ENCODE data around the gene RAB3IP. TPM values are rescaled to one million over a fixed set of nuclear protein-coding genes. Genes with fewer than 3 reads are reported as not detected.

The RAB3IP gene
- total and polyA plus RNA-seq, 2 of the 4 experiments (the other 2 are of a cell fraction), result 1.5 to 2.7 TPM

DNA sequence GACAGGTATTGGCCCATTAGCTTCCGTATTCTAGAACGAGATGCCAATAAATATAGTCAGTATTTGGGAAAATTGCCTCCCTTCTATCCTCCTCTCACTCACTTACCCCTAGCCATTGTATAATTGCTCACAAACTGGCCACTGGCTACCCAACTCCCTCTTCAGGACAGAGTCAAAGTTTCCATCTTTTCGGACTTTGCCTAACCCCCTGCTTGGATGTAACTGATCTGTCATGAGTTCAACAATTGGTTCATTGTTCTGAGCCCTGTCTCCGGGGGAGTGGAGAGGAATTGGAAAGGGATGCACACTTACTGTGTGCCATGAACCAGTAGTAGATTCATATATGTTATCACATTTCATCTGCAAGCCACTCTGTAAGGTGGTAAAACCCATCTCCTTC lies 98.5 kb downstream of the RAB3IP start:
- Histone ChIP-seq H3K23ac (ENCODE audit: low read depth, low read length) (no peak overlapping the region), H4K91ac (ENCODE audit: insufficient read depth, low read depth, low read length) (no peak overlapping the region), H4K5ac (ENCODE audit: low read depth, low read length) (no peak overlapping the region), H3K4me1 (ENCODE audit: control insufficient read depth, insufficient read depth, low read length) (no peaks in the 10 kb centered on the region), H2BK20ac (ENCODE audit: low read depth, low read length) (no peak overlapping the region), H2BK120ac (ENCODE audit: low read depth, low read length) (no peak overlapping the region), H2BK15ac (ENCODE audit: low read depth, low read length) (no peak overlapping the region), H3K4me3 (ENCODE audit: insufficient read depth, low read depth, low read length) (no peak overlapping the region), H3K9me3 (ENCODE audit: control insufficient read depth, insufficient read depth, low read length) (no peaks in the 10 kb centered on the region), H3K27ac (ENCODE audit: insufficient read depth, low read length) (no peak overlapping the region), H3K79me1 (ENCODE audit: low read depth in 1 of 2, low read length in 2 of 2) (no peaks in the 10 kb centered on the region), H3K36me3 (ENCODE audit: control insufficient read depth, insufficient read depth, low read length) (no peaks in the 10 kb centered on the region), H2AK9ac (replicated peaks; ENCODE audit: low read depth, low read length, poor library complexity) (no peak overlapping the region), H3K9ac (ENCODE audit: low read depth, low read length) (no peak overlapping the region), H3K4ac (ENCODE audit: low read depth, low read length) (no peak overlapping the region), H2AFZ (replicated peaks; ENCODE audit: low read length, poor library complexity) (no peak overlapping the region), H3K18ac (ENCODE audit: low read depth, low read length) (no peak overlapping the region), H3K56ac (ENCODE audit: extremely low read depth, insufficient read depth, low read length) (no peak overlapping the region), H2BK5ac (ENCODE audit: low read depth, low read length, poor library complexity, severe bottlenecking) (no peak overlapping the region), H3K27me3 (ENCODE audit: control insufficient read depth, insufficient read depth, low read length) (no peaks in the 10 kb centered on the region), H4K8ac (ENCODE audit: low read depth in 2 of 2, low read length in 2 of 2) (no peak overlapping the region), H2AK5ac (ENCODE audit: low read depth, low read length) (no peak overlapping the region), H3K14ac (replicated peaks; ENCODE audit: low read depth, low read length) (no peak overlapping the region), H4K20me1 (ENCODE audit: insufficient read depth, low read length) (no peaks in the 10 kb centered on the region), H3K4me2 (ENCODE audit: low read depth, low read length) (no peak overlapping the region), H3K9me1 (ENCODE audit: insufficient read depth, low read length) (no peaks in the 10 kb centered on the region)
- POLR2A ChIA-PET (ENCODE audit: unreplicated experiment), result no interaction called here
- no TSS peak for BruUV-seq (replicated peaks)
- dilution Hi-C loops (cut with HindIII; ENCODE audit: low sequenced_read_pairs, unreplicated experiment), result no loop called here
- TF ChIP-seq, protein P1, sequence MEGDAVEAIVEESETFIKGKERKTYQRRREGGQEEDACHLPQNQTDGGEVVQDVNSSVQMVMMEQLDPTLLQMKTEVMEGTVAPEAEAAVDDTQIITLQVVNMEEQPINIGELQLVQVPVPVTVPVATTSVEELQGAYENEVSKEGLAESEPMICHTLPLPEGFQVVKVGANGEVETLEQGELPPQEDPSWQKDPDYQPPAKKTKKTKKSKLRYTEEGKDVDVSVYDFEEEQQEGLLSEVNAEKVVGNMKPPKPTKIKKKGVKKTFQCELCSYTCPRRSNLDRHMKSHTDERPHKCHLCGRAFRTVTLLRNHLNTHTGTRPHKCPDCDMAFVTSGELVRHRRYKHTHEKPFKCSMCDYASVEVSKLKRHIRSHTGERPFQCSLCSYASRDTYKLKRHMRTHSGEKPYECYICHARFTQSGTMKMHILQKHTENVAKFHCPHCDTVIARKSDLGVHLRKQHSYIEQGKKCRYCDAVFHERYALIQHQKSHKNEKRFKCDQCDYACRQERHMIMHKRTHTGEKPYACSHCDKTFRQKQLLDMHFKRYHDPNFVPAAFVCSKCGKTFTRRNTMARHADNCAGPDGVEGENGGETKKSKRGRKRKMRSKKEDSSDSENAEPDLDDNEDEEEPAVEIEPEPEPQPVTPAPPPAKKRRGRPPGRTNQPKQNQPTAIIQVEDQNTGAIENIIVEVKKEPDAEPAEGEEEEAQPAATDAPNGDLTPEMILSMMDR (conservative IDR thresholded peaks at IDR 0.05; ENCODE audit: low read depth, low read length), result no peak
- no peak for TF ChIP-seq RCOR1 (IDR thresholded peaks at IDR 0.05; ENCODE audit: insufficient replicate concordance, low read length)
- no peak for TF ChIP-seq RFX5 (IDR thresholded peaks at IDR 0.05; ENCODE audit: low read depth, low read length)
- no peak for TF ChIP-seq SMC3 (IDR thresholded peaks at IDR 0.05; ENCODE audit: low read depth, low read length)
- TF ChIP-seq MAZ (IDR thresholded peaks at IDR 0.05; ENCODE audit: borderline replicate concordance, low read depth, low read length), result no peak
- no peak for TF ChIP-seq BHLHE40 (IDR thresholded peaks at IDR 0.05; ENCODE audit: low read depth, low read length)
- TF ChIP-seq CEBPB (IDR thresholded peaks at IDR 0.05; ENCODE audit: low read depth, low read length), result no peak
- TF ChIP-seq CHD1 (IDR thresholded peaks at IDR 0.05; ENCODE audit: low read depth, low read length), result no peak
- no peak for TF ChIP-seq MXI1 (IDR thresholded peaks at IDR 0.05; ENCODE audit: borderline replicate concordance, low read depth, low read length)
- TF ChIP-seq, protein P2, sequence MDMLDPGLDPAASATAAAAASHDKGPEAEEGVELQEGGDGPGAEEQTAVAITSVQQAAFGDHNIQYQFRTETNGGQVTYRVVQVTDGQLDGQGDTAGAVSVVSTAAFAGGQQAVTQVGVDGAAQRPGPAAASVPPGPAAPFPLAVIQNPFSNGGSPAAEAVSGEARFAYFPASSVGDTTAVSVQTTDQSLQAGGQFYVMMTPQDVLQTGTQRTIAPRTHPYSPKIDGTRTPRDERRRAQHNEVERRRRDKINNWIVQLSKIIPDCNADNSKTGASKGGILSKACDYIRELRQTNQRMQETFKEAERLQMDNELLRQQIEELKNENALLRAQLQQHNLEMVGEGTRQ (IDR thresholded peaks at IDR 0.05; ENCODE audit: low read depth, low read length), result no peak
- no peak for TF ChIP-seq NFE2L2 (IDR thresholded peaks at IDR 0.05; ENCODE audit: low read depth, low read length)
- TF ChIP-seq MAFK (IDR thresholded peaks at IDR 0.05; ENCODE audit: low read depth, low read length), result no peak
- TF ChIP-seq, protein P3, sequence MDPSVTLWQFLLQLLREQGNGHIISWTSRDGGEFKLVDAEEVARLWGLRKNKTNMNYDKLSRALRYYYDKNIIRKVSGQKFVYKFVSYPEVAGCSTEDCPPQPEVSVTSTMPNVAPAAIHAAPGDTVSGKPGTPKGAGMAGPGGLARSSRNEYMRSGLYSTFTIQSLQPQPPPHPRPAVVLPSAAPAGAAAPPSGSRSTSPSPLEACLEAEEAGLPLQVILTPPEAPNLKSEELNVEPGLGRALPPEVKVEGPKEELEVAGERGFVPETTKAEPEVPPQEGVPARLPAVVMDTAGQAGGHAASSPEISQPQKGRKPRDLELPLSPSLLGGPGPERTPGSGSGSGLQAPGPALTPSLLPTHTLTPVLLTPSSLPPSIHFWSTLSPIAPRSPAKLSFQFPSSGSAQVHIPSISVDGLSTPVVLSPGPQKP (IDR thresholded peaks at IDR 0.05; ENCODE audit: borderline replicate concordance, low read depth, low read length), result no peak
- in situ Hi-C loops (cut with MboI; ENCODE audit: low sequenced_read_pairs), result no loop called here
- DNase-seq (no peak), ATAC-seq (ENCODE audit: low read depth) (no peak)
- no CpG with 5 or more reads among the region's 4 CpGs for WGBS, 2 experiments (ENCODE audit: extremely low coverage in 2 of 2, insufficient read length in 1 of 2)
- intact Hi-C loops (cut with micrococcal nuclease), result no loop called here
- CTCF ChIA-PET, result no interaction called here
